NCI-H82 treated with DMSO at 0.1 percent for 48 hours (cell line): Measurements from ENCODE around the gene USP2.
"Not testable (repeated sequence)": the region's sequence is repeated elsewhere in the genome, so short reads cannot be mapped to it uniquely, and the experiment has no call there.

ENCODE experiments used
- DNase-seq: peaks from one replicate; lab custom pipeline; 2025; ENCODE audit not compliant: unreplicated experiment; lab: John Stamatoyannopoulos, UW

USP2 gene

GRCh38 chr11:119414321-119414720 lies 32.8 kb upstream of the USP2 start:
- DNase-seq = no peak

DNA sequence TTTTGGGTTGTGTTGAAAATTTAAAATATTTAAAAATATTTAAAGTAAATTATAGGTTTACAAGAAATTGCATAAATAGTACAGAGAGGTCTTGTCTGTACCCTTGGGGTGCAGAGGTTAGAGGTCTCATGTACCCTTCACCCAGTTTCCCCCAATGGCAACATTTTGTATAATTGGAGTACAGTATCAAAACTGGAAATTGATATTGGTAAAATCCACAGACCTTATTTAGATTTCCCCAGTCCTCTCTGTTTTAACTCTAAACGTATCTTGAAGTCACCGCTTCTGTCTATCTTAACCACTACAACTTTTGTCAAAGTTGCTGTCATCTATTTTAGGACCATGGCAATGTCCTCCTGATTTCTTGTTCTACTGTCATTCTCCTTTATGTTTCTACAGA lies 30.6 kb upstream of the USP2 start:
- no peak for DNase-seq

- no peak for DNase-seq
Measured at GRCh38 chr11:119410501-119410900, 29.0 kb upstream of the USP2 start.

GRCh38 chr11:119409731-119410130 lies 28.2 kb upstream of the USP2 start:
- DNase-seq = no peak

DNA sequence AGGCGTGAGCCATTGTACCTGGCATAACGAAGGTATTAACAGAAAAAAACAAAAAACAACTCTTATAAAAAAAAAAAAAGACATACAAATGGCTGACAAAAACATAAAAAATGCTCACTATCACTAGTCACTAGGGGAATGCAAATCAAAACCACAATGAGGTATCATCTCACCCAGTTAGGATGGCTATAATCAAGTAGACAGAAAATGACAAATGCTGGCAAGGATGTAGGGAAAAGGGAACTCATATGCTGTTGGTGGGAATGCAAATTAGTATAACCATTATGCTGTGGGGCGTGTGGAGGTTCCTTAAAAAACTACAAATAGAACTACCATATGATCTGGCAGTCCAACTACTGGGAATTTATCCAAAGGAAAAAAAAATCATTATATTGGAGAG lies 24.5 kb upstream of the USP2 start:
- DNase-seq = no peak

GRCh38 chr11:119405448-119405847 lies 24.0 kb upstream of the USP2 start:
- not testable (repeated sequence) for DNase-seq

DNA sequence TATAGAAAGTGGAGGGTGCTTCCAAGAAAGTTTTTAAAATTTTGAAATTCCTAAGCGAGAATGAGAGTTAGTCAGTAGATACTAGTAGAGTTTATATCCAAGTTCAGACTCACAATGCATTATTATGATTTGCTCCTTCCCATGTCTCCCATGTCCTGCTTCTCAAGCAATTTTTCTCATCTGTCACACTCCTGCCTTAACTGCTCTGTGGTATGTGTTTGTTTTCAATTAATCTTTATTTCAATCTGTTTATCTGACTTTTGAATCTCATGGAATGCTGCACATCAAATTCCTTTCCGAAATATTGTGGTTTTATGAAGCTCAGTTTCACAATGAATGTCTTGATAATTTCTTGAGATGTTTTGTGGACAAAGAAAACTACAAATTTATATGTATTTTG lies 23.4 kb upstream of the USP2 start:
- DNase-seq = no peak

DNA sequence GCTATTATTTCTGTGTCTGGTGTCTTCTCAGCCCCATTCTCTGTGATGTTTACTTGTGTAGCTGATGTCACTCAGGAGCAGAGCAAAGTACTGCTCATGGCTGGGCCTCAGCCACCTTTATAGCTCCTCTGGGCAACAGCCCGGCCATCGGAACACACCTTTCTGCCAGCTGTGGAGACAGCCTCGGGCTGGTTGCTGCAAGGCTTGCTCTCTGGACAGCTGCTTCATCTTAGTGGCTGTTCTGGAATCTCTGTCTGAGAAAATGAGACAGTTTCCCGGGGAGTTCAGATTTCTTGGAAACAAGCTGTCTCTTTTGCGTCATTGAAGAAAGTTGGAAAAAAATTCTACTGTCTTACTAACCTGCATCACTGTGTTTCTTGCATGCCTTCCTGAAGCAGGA lies 21.5 kb upstream of the USP2 start:
- no peak for DNase-seq

DNA sequence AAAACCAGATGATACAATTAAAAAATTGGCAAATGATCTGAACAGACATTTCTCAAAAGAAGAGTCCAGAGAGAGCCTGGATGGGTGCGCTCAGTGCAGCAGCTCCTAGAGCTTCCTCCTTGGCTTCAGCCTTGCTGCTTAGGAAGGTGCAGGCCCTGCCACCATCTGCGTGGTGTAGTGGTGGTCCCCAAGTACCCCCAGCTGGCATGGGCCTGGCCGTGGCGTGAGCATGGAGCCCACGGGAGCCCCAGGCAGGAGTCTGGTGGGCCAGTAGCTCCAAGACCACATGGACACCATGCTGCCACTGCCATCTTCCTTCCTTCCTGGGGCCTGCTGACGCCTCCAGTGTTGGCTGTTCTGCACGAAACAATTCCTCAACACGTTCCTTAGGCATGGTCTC lies 21.0 kb upstream of the USP2 start:
- DNase-seq = no peak

DNA sequence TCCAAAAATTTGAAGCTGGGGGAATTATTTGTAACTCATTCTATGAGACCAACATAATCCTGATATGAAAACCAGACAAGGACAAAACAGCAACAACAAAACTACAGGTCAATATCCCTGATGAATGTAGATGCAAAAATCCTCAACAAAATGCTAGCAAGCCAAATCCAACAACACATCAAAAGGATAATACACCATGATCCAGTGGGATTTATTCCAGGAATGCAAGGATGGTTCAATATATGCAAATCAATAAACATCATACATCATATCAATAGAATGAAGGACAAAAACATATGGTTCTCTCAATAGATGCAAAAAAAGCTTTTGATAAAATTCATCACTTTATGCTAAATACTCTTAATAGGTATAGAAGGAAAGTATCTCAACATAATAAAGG lies 19.4 kb upstream of the USP2 start:
- DNase-seq = no peak

DNA sequence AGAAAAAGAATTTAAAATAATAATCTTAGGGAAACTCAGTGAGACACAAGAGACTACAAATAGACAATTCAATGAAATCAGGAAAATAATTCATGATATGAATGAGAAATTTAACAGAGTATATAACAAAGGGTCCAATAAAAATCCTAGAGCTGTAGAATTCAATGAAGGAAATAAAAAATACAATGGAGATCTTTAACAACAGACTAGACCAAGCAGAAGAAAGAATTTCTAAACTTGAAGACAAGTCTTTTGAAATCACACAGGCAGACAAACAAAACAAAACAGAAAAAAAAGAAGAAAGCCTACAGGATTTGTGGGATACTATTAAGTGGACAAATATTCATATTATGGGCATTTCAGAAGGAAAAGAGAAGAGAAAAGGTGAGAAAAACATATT lies 16.2 kb upstream of the USP2 start:
- no peak for DNase-seq

- DNase-seq = no peak
Measured at GRCh38 chr11:119396835-119397234, 15.3 kb upstream of the USP2 start.

GRCh38 chr11:119391275-119391674 lies 9.8 kb upstream of the USP2 start:
- no peak for DNase-seq

GRCh38 chr11:119389611-119390254 lies 8.2 kb upstream of the USP2 start:
- DNase-seq = no peak

GRCh38 chr11:119388103-119388502 lies 6.6 kb upstream of the USP2 start:
- no peak for DNase-seq

DNA sequence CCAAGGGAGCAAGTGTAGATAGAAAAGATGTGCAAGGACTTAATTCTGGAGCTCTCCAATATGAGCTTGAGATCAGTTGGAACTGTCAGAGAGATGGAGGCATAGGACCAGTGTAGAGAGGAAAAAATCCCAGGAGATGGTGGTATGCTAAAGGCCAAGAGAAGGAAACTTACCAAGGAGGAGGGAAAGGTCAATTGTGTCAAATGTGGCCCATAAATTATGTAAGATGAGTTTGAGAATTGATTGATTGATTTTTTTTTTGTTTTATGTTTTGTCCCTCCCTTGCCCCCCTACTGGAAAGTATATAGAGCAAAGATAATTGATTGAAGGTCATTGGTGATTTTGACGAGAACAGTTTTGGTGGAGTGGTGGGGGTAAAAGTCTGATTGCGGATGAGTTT lies 2.8 kb upstream of the USP2 start:
- no peak for DNase-seq

DNA sequence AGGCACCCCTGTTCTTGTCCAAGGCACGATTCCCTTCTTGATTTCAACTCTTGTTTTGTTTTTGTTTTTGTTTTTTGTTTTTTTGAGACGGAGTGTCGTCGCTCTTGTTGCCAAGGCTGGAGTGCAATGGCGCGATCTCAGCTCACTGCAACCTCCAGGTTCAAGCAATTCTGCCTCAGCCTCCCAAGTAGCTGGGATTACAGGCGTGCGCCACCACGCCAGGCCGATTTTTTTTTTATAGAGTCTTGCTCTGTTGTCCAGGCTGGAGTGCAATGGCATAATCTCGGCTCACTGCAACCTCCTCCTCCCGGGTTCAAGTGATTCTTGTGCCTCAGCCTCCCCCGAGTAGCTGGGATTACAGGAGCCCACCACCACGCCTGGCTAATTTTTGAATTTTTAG lies 1.0 kb upstream of the USP2 start:
- DNase-seq = not testable (repeated sequence)

- no peak for DNase-seq
Measured at GRCh38 chr11:119382101-119382500, 611 bp upstream of the USP2 start.

DNA sequence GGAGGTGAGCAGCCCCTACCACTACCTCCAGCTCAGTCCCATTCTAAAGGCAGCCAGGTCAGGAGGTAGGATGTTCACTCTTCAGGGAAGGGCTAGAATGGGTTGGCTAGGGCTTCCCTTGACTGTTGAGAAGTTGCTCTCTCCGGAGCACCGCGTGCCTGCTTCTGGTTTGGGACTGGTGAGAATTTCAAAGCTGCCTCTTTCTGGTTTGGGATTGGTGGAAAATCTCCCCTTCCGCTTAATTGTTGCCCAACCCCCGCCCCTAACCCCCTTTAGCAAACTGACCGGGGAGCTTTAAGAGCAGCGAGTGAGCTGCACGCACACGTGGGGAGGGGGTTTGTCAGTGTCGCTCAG lies 686 bp downstream of the USP2 start:
- DNase-seq = no peak

GRCh38 chr11:119380160-119380826 lies 1.2 kb downstream of the USP2 start:
- no peak for DNase-seq

DNA sequence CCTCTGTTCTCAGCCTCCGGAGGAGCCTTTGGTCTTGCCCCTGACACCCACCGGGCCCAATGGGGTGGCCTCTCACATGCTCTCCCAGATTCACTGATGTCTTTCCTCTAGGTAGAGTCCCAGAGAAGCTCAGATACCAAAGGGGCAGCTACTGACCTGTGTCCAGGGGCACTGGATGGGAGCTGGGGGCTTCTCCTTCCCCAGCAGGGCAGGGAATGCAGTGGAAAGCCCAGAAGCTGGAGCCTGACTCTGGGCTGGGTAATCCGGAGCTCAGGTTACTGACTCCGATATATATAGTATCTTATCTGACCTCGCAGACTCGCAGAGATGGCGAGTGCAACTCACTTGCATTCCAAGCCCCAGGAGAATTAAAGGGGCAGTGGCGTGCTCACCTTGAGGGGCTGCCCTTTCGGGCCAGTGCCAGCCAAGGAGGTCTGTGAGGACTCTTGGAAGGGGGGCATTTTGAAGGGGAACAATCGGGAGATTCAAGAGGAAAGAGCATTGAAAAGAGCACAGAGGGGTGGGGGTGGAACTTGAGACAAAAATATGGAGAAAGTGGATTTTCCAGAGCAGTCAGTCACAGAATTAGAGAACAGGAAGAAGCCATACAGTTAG lies 2.5 kb downstream of the USP2 start:
- no peak for DNase-seq

- DNase-seq = peak; percentile 73
Measured at GRCh38 chr11:119377961-119378667, 3.4 kb downstream of the USP2 start.
